ENCODE data around the gene RTF1.
"Not testable (repeated sequence)": the region's sequence is repeated elsewhere in the genome, so short reads cannot be mapped to it uniquely, and the experiment has no call there.

Gene RTF1

GRCh38 chr15:41416742-41417417 lies at the start of gene RTF1:
RTF1 (plus strand) TSS chr15:41417095; CDS start chr15:41417116, 21 bp downstream.
- peak; percentile 64 for DNase-seq (ENCODE audit: low read depth)

- DNase-seq (ENCODE audit: low read depth), result no peak
Observed at GRCh38 chr15:41367418-41367817, 49.5 kb upstream of the RTF1 start.

GRCh38 chr15:41377978-41378377 lies 38.9 kb upstream of the RTF1 start:
- no peak for DNase-seq (ENCODE audit: low read depth)

- DNase-seq (ENCODE audit: low read depth), result not testable (repeated sequence)
Observed at GRCh38 chr15:41383974-41384749, 32.7 kb upstream of the RTF1 start.

GRCh38 chr15:41387646-41388045 lies 29.2 kb upstream of the RTF1 start:
- DNase-seq (ENCODE audit: low read depth), result no peak

GRCh38 chr15:41392659-41393058 lies 24.2 kb upstream of the RTF1 start:
- no peak for DNase-seq (ENCODE audit: low read depth)

GRCh38 chr15:41394924-41395323 lies 22.0 kb upstream of the RTF1 start:
- no peak for DNase-seq (ENCODE audit: low read depth)

- no peak for DNase-seq (ENCODE audit: low read depth)
Observed at GRCh38 chr15:41396111-41396510, 20.8 kb upstream of the RTF1 start.

- DNase-seq (ENCODE audit: low read depth), result peak; percentile 16
Observed at GRCh38 chr15:41401904-41402267, 15.0 kb upstream of the RTF1 start.

GRCh38 chr15:41407341-41407740 lies 9.6 kb upstream of the RTF1 start:
- no peak for DNase-seq (ENCODE audit: low read depth)

GRCh38 chr15:41408234-41408641 lies 8.7 kb upstream of the RTF1 start:
- DNase-seq (ENCODE audit: low read depth), result no peak

GRCh38 chr15:41411031-41411430 lies 5.9 kb upstream of the RTF1 start:
- DNase-seq (ENCODE audit: low read depth), result no peak

- no peak for DNase-seq (ENCODE audit: low read depth)
Observed at GRCh38 chr15:41411441-41411840, 5.5 kb upstream of the RTF1 start.

GRCh38 chr15:41416128-41416741 lies 660 bp upstream of the RTF1 start:
- DNase-seq (ENCODE audit: low read depth), result no peak

- no peak for DNase-seq (ENCODE audit: low read depth)
Observed at GRCh38 chr15:41417418-41418195, 712 bp downstream of the RTF1 start.

GRCh38 chr15:41423979-41424659 lies 7.2 kb downstream of the RTF1 start:
- DNase-seq (ENCODE audit: low read depth), result no peak

GRCh38 chr15:41424809-41425208 lies 7.9 kb downstream of the RTF1 start:
- DNase-seq (ENCODE audit: low read depth), result no peak

- DNase-seq (ENCODE audit: low read depth), result not testable (repeated sequence)
Observed at GRCh38 chr15:41425907-41426306, 9.0 kb downstream of the RTF1 start.

- DNase-seq (ENCODE audit: low read depth), result no peak
Observed at GRCh38 chr15:41429003-41429890, 12.4 kb downstream of the RTF1 start.

- DNase-seq (ENCODE audit: low read depth), result no peak
Observed at GRCh38 chr15:41435037-41435786, 18.3 kb downstream of the RTF1 start.

Data from HS-5 (cell line).